Measurements from ENCODE around the gene LARGE1. TPM values are rescaled to one million over a fixed set of nuclear protein-coding genes. Genes with fewer than 3 reads are reported as not detected.

LARGE1 gene
- total RNA-seq, 1 experiment from 2014 or later, result 23.5 TPM

- H3K36me3 ChIP-seq, result no peaks in the 10 kb centered on the region
- peaks cover 18% of the 10 kb centered on the region for H3K4me1 ChIP-seq
- H3K27me3 ChIP-seq, result no peaks in the 10 kb centered on the region
- H3K9me3 ChIP-seq (replicated peaks), result no peaks in the 10 kb centered on the region
- no peak for DNase-seq
- H3K4me3 ChIP-seq, result no peak overlapping the region
- peak overlapping the region; percentile 82 for H3K27ac ChIP-seq
These were observed 35.4 kb downstream of the LARGE1 start for GRCh38 chr22:33884829-33885228.

- peak overlapping the region; percentile 82 for H3K27ac ChIP-seq
- DNase-seq, result peak; percentile 71 to 75
- no peaks in the 10 kb centered on the region for H3K27me3 ChIP-seq
- peaks cover 18% of the 10 kb centered on the region for H3K4me1 ChIP-seq
- no peaks in the 10 kb centered on the region for H3K36me3 ChIP-seq
- H3K9me3 ChIP-seq (replicated peaks), result no peaks in the 10 kb centered on the region
- H3K4me3 ChIP-seq, result no peak overlapping the region
These were observed 36.1 kb downstream of the LARGE1 start for GRCh38 chr22:33883961-33884808.

- Histone ChIP-seq H3K4me1 (peaks cover 18% of the 10 kb centered on the region), H3K4me3 (no peak overlapping the region), H3K9me3 (replicated peaks) (no peaks in the 10 kb centered on the region), H3K36me3 (no peaks in the 10 kb centered on the region), H3K27me3 (no peaks in the 10 kb centered on the region), H3K27ac (peak overlapping the region; percentile 82)
- peak; percentile 38 to 58 for DNase-seq
These were observed 36.7 kb downstream of the LARGE1 start for GRCh38 chr22:33883561-33883960.

- H3K27ac ChIP-seq, result peak overlapping the region; percentile 82
- H3K9me3 ChIP-seq (replicated peaks), result no peaks in the 10 kb centered on the region
- H3K36me3 ChIP-seq, result no peaks in the 10 kb centered on the region
- DNase-seq, result no peak
- H3K4me1 ChIP-seq, result peaks cover 18% of the 10 kb centered on the region
- H3K4me3 ChIP-seq, result no peak overlapping the region
- no peaks in the 10 kb centered on the region for H3K27me3 ChIP-seq
These were observed 37.3 kb downstream of the LARGE1 start for GRCh38 chr22:33882991-33883390.

- Histone ChIP-seq H3K4me3 (no peak overlapping the region), H3K27ac (no peak overlapping the region), H3K4me1 (peaks cover 18% of the 10 kb centered on the region), H3K9me3 (replicated peaks) (no peaks in the 10 kb centered on the region), H3K36me3 (no peaks in the 10 kb centered on the region), H3K27me3 (no peaks in the 10 kb centered on the region)
- DNase-seq, result no peak
These were observed 39.3 kb downstream of the LARGE1 start for GRCh38 chr22:33880986-33881385.

GRCh38 chr22:33879796-33880195 lies 40.5 kb downstream of the LARGE1 start:
- Histone ChIP-seq H3K4me3 (no peak overlapping the region), H3K27ac (no peak overlapping the region), H3K27me3 (no peaks in the 10 kb centered on the region), H3K4me1 (peaks cover 15% of the 10 kb centered on the region), H3K9me3 (replicated peaks) (no peaks in the 10 kb centered on the region), H3K36me3 (no peaks in the 10 kb centered on the region)
- DNase-seq, result no peak

- no peaks in the 10 kb centered on the region for H3K9me3 ChIP-seq (replicated peaks)
- H3K4me1 ChIP-seq, result no peaks in the 10 kb centered on the region
- DNase-seq, result no peak
- H3K27ac ChIP-seq, result no peak overlapping the region
- no peaks in the 10 kb centered on the region for H3K27me3 ChIP-seq
- H3K36me3 ChIP-seq, result no peaks in the 10 kb centered on the region
- no peak overlapping the region for H3K4me3 ChIP-seq
These were observed 45.0 kb downstream of the LARGE1 start for GRCh38 chr22:33875316-33875715.

GRCh38 chr22:33874206-33874605 lies 46.1 kb downstream of the LARGE1 start:
- no peak for DNase-seq
- H3K27ac ChIP-seq, result no peak overlapping the region

GRCh38 chr22:33873666-33874065 lies 46.6 kb downstream of the LARGE1 start:
- H3K4me1 ChIP-seq, result no peaks in the 10 kb centered on the region
- no peaks in the 10 kb centered on the region for H3K36me3 ChIP-seq
- H3K27ac ChIP-seq, result no peak overlapping the region
- H3K27me3 ChIP-seq, result no peaks in the 10 kb centered on the region
- no peak overlapping the region for H3K4me3 ChIP-seq
- DNase-seq, result no peak
- H3K9me3 ChIP-seq (replicated peaks), result no peaks in the 10 kb centered on the region

More at GRCh38 chr22:33874206-33874605, 46.1 kb downstream of the LARGE1 start:
- H3K27me3 ChIP-seq, result no peaks in the 10 kb centered on the region
- no peaks in the 10 kb centered on the region for H3K4me1 ChIP-seq
- no peaks in the 10 kb centered on the region for H3K36me3 ChIP-seq
- no peaks in the 10 kb centered on the region for H3K9me3 ChIP-seq (replicated peaks)
- H3K4me3 ChIP-seq, result no peak overlapping the region

GRCh38 chr22:33873186-33873585 lies 47.1 kb downstream of the LARGE1 start:
- Histone ChIP-seq H3K4me1 (no peaks in the 10 kb centered on the region), H3K9me3 (replicated peaks) (no peaks in the 10 kb centered on the region), H3K4me3 (no peak overlapping the region), H3K36me3 (no peaks in the 10 kb centered on the region), H3K27me3 (no peaks in the 10 kb centered on the region), H3K27ac (no peak overlapping the region)
- DNase-seq, result no peak

- Histone ChIP-seq H3K36me3 (no peaks in the 10 kb centered on the region), H3K4me1 (no peaks in the 10 kb centered on the region; the same call in 1 of the 2 replicates), H3K27me3 (no peaks in the 10 kb centered on the region), H3K4me3 (no peak overlapping the region), H3K27ac (no peak overlapping the region), H3K9me3 (replicated peaks) (no peaks in the 10 kb centered on the region)
- no peak for DNase-seq
These were observed 48.3 kb downstream of the LARGE1 start for GRCh38 chr22:33871935-33872334.

- Histone ChIP-seq H3K27me3 (no peaks in the 10 kb centered on the region), H3K4me3 (no peak overlapping the region), H3K9me3 (replicated peaks) (no peaks in the 10 kb centered on the region), H3K27ac (no peak overlapping the region), H3K36me3 (no peaks in the 10 kb centered on the region), H3K4me1 (no peaks in the 10 kb centered on the region; the same call in 1 of the 2 replicates)
- DNase-seq, result no peak
These were observed 50.3 kb downstream of the LARGE1 start for GRCh38 chr22:33869946-33870345.

GRCh38 chr22:33867971-33868370 lies 52.3 kb downstream of the LARGE1 start:
- no peak overlapping the region for H3K27ac ChIP-seq
- H3K4me3 ChIP-seq, result no peak overlapping the region
- no peak for DNase-seq
- H3K9me3 ChIP-seq (replicated peaks), result no peaks in the 10 kb centered on the region
- H3K27me3 ChIP-seq, result no peaks in the 10 kb centered on the region
- no peaks in the 10 kb centered on the region for H3K36me3 ChIP-seq
- H3K4me1 ChIP-seq, result no peaks in the 10 kb centered on the region; the same call in 1 of the 2 replicates

- no peaks in the 10 kb centered on the region; the same call in 1 of the 2 replicates for H3K4me1 ChIP-seq
- no peak overlapping the region for H3K27ac ChIP-seq
- no peaks in the 10 kb centered on the region for H3K27me3 ChIP-seq
- no peaks in the 10 kb centered on the region for H3K9me3 ChIP-seq (replicated peaks)
- H3K36me3 ChIP-seq, result no peaks in the 10 kb centered on the region
- peak in 1 of 2 experiments; percentile 13 for DNase-seq
- no peak overlapping the region for H3K4me3 ChIP-seq
These were observed 53.0 kb downstream of the LARGE1 start for GRCh38 chr22:33867118-33867866.

- Histone ChIP-seq H3K27ac (no peak overlapping the region), H3K4me1 (no peaks in the 10 kb centered on the region; the same call in 1 of the 2 replicates), H3K9me3 (replicated peaks) (no peaks in the 10 kb centered on the region), H3K27me3 (no peaks in the 10 kb centered on the region), H3K4me3 (no peak overlapping the region), H3K36me3 (no peaks in the 10 kb centered on the region)
- DNase-seq, result no peak
These were observed 53.8 kb downstream of the LARGE1 start for GRCh38 chr22:33866511-33866910.

All from SJCRH30 (cell line).